IPS-NIHi11 (cell line): ENCODE data around the gene HDAC9.

ENCODE experiments used
- DNase-seq: peaks from one replicate; pipeline ENCODE4 v3.0.0; 2012; ENCODE audit warnings: mixed read lengths, low spot score

Gene HDAC9

GRCh38 chr7:18593602-18594279 is 98.2 kb downstream of the HDAC9 start:
- no peak for DNase-seq

- DNase-seq: no peak
Observed at GRCh38 chr7:18597754-18598153, 102.2 kb downstream of the HDAC9 start.

- DNase-seq: no peak
Observed at GRCh38 chr7:18607025-18607424, 111.5 kb downstream of the HDAC9 start.

- DNase-seq: peak; percentile 50
Observed at GRCh38 chr7:18610331-18610948, 114.9 kb downstream of the HDAC9 start.

GRCh38 chr7:18614841-18615240 is 119.3 kb downstream of the HDAC9 start:
- DNase-seq: no peak

GRCh38 chr7:18619311-18619710 is 123.8 kb downstream of the HDAC9 start:
- DNase-seq: no peak

- no peak for DNase-seq
Observed at GRCh38 chr7:18623389-18623788, 127.8 kb downstream of the HDAC9 start.

GRCh38 chr7:18624459-18624858 is 128.9 kb downstream of the HDAC9 start:
- no peak for DNase-seq

GRCh38 chr7:18626086-18626485 is 130.5 kb downstream of the HDAC9 start:
- DNase-seq: no peak

GRCh38 chr7:18626717-18627116 is 131.2 kb downstream of the HDAC9 start:
- no peak for DNase-seq

- DNase-seq: no peak
Observed at GRCh38 chr7:18637516-18637915, 142.0 kb downstream of the HDAC9 start.

- no peak for DNase-seq
Observed at GRCh38 chr7:18638594-18639452, 143.3 kb downstream of the HDAC9 start.

GRCh38 chr7:18639711-18640110 is 144.2 kb downstream of the HDAC9 start:
- DNase-seq: no peak

- DNase-seq: no peak
Observed at GRCh38 chr7:18644981-18645380, 149.4 kb downstream of the HDAC9 start.

- no peak for DNase-seq
Observed at GRCh38 chr7:18647582-18647981, 152.0 kb downstream of the HDAC9 start.

- no peak for DNase-seq
Observed at GRCh38 chr7:18648849-18649758, 153.6 kb downstream of the HDAC9 start.

GRCh38 chr7:18653381-18654155 is 158.0 kb downstream of the HDAC9 start:
- no peak for DNase-seq

- DNase-seq: no peak
Observed at GRCh38 chr7:18654709-18655108, 159.2 kb downstream of the HDAC9 start.

GRCh38 chr7:18655506-18655905 is 160.0 kb downstream of the HDAC9 start:
- DNase-seq: no peak

GRCh38 chr7:18655912-18656311 is 160.4 kb downstream of the HDAC9 start:
- DNase-seq: no peak

GRCh38 chr7:18656362-18656761 is 160.8 kb downstream of the HDAC9 start:
- no peak for DNase-seq
